Right ventricle myocardium inferior (tissue), 1 donor: ENCODE measurements around the gene NOC2L. TPM values are rescaled to one million over a fixed set of nuclear protein-coding genes. Genes with fewer than 3 reads are reported as not detected.

ENCODE experiments used
- ATAC-seq: fragments of 200-7000 bp; cut with Tn5 transposase; one replicate; pipeline ENCODE4 v1.9.1; 2020; ENCODE audit warnings: mild to moderate bottlenecking, moderate library complexity
- DNase-seq: peaks from one replicate; pipeline ENCODE4 v3.0.0; 2021; ENCODE audit errors: missing footprints
- intact Hi-C: fragments of 100-400 bp; cut with DNase I; formaldehyde crosslinking; loops from one replicate; pipeline ENCODE4 v1.11.0; 2022
- long read RNA-seq: library from polyadenylated mRNA; unstranded; transcript quantifications from one replicate; pipeline ENCODE4 v2.0.0, GENCODE V29; 2021
- total RNA-seq: library from RNA; stranded (reverse); fragmentation: NEBNext Ultra II Directional; extraction: Animal tissue kit (Norgen Biotek cat#: 25700); gene quantifications from one replicate; pipeline ENCODE4 v1.2.1, GENCODE V29; 2021
- donor health status: DM: no; HTN: yes; CAD: no; lungs with severe emphysema.

Gene NOC2L
- 41.7 TPM for total RNA-seq
- long read RNA-seq, transcript NOC2L-201 (19 exons, 2,790 nt), result major isoform, 61 of 126 reads
- long read RNA-seq, partial matches to known transcripts, result 13 of 126 reads
- long read RNA-seq, other reads (novel, unspliced or antisense), result 52 of 126 reads

GRCh38 chr1:958823-959730 lies at the start of gene NOC2L:
Gene NOC2L, minus strand, starts transcription at chr1:959256. Its CDS starts 16 bp downstream, at chr1:959240.
- DNase-seq (peak; percentile 97), ATAC-seq (peak; percentile 95)
- intact Hi-C loops, result loop anchor here (5.0 kb wide), 1 partner anchor 52 kb away; no protein-coding TSS in a partner anchor

GRCh38 chr1:1006305-1007159 lies 47.5 kb upstream of the NOC2L start:
- no peak for ATAC-seq
- DNase-seq, result peak; percentile 50
- intact Hi-C loops, result no loop called here

GRCh38 chr1:1005774-1006304 lies 46.8 kb upstream of the NOC2L start:
- DNase-seq, result peak; percentile 50
- no peak for ATAC-seq
- intact Hi-C loops, result no loop called here

- peak; percentile 64 for DNase-seq
- intact Hi-C loops, result no loop called here
- peak; percentile 32 for ATAC-seq
These were observed 46.0 kb upstream of the NOC2L start for GRCh38 chr1:1004780-1005697.

- intact Hi-C loops, result no loop called here
- DNase-seq (peak; percentile 46), ATAC-seq (no peak)
These were observed 45.3 kb upstream of the NOC2L start for GRCh38 chr1:1004420-1004779.

- peak; percentile 34 for DNase-seq
- intact Hi-C loops, result no loop called here
- no peak for ATAC-seq
These were observed 44.8 kb upstream of the NOC2L start for GRCh38 chr1:1003618-1004419.

- peak; percentile 42 for DNase-seq
- intact Hi-C loops, result no loop called here
- no peak for ATAC-seq
These were observed 42.2 kb upstream of the NOC2L start for GRCh38 chr1:1001057-1001783.

- intact Hi-C loops, result no loop called here
These were observed 41.5 kb upstream of the NOC2L start for GRCh38 chr1:1000357-1001056.

GRCh38 chr1:999725-1000356 lies 40.8 kb upstream of the NOC2L start, which contains the start of gene HES4:
Gene HES4, minus strand, starts transcription at chr1:1000097. Its CDS starts 124 bp downstream, at chr1:999973.
- DNase-seq, result peak; percentile 96
- intact Hi-C loops, result loop anchor here (1.0 kb wide), 1 partner anchor 20 kb away; no protein-coding TSS in a partner anchor
- peak; percentile 83 for ATAC-seq

More at GRCh38 chr1:1000357-1001056, 41.5 kb upstream of the NOC2L start:
- DNase-seq (peak; percentile 86), ATAC-seq (peak; percentile 61)

- peak; percentile 71 for DNase-seq
- intact Hi-C loops, result loop anchor here (1.0 kb wide), 1 partner anchor 19 kb away; no protein-coding TSS in a partner anchor
- peak; percentile 4 for ATAC-seq
These were observed 40.1 kb upstream of the NOC2L start for GRCh38 chr1:998995-999724.

GRCh38 chr1:998745-998994 lies 39.6 kb upstream of the NOC2L start:
- intact Hi-C loops, result no loop called here
- no peak for DNase-seq
- ATAC-seq, result no peak

GRCh38 chr1:997993-998744 lies 39.1 kb upstream of the NOC2L start:
- ATAC-seq, result no peak
- peak; percentile 42 for DNase-seq
- intact Hi-C loops, result no loop called here

GRCh38 chr1:997713-997992 lies 38.6 kb upstream of the NOC2L start:
- no peak for ATAC-seq
- intact Hi-C loops, result no loop called here
- peak; percentile 39 for DNase-seq

GRCh38 chr1:996851-997712 lies 38.0 kb upstream of the NOC2L start:
- no peak for ATAC-seq
- peak; percentile 70 for DNase-seq
- intact Hi-C loops, result no loop called here
